HepG2 (cell line): ENCODE measurements around the gene TGM3.

Experiments used
- CEBPB ChIP-seq: IDR thresholded peaks from 2 replicates; pipeline ENCODE4 v1.6.1; 2011; ENCODE audit warnings: low read depth, low read length, improper control_type of control experiment, borderline replicate concordance
- EZH2 ChIP-seq: conservative IDR thresholded peaks from 2 replicates; pipeline ENCODE4 v1.6.1; 2012; ENCODE audit warnings: mild to moderate bottlenecking, low read depth, low read length, moderate library complexity
- KMT2A ChIP-seq: sonication (generic); formaldehyde crosslinking; IDR thresholded peaks from 2 replicates; pipeline ENCODE4 v1.4.0; 2020; ENCODE audit warnings: missing genetic modification reagents
- NFE2L1 ChIP-seq: sonication (generic); formaldehyde crosslinking; IDR thresholded peaks from 2 replicates; pipeline ENCODE4 v1.4.0; 2020; ENCODE audit warnings: missing genetic modification reagents, mild to moderate bottlenecking, borderline replicate concordance
- TF ChIP-seq, protein P1 (sequence below): sonication (generic); formaldehyde crosslinking; IDR thresholded peaks from 2 replicates; pipeline ENCODE4 v1.5.0; 2020; ENCODE audit warnings: missing genetic modification reagents, mild to moderate bottlenecking, borderline replicate concordance
- TF ChIP-seq, protein P2 (sequence below), 2 experiments: IDR thresholded peaks; 2 replicates each; pipeline ENCODE4 v1.6.1; 2011 to 2012; ENCODE audit warnings: low read length in 2 of 2, borderline replicate concordance in 1 of 2, low read depth in 1 of 2, mild to moderate bottlenecking in 1 of 2, moderate library complexity in 1 of 2

DNA sequence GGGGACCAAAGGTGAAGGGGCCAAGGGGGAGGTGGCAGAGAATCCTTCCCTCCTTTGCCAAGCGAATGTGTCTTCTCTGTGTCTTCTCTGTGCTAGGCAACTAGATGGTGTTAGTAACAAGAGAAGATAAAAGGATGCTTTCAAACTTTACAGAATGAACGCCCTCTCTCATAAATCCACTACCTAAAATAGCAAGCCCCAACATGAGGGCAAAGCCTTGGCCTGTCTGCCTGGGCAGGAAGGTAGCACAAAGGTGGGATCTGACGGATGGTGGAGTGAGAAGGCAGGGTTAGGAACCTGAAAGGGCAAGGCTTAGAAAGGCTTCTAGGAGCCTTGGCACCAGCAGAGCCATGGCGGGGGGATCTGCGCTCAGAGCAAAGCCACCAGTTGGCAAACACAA, 13.6 kb upstream of the TGM3 start:
- TF ChIP-seq KMT2A (CRISPR knock-in tag): no peak
- TF ChIP-seq, protein P1, sequence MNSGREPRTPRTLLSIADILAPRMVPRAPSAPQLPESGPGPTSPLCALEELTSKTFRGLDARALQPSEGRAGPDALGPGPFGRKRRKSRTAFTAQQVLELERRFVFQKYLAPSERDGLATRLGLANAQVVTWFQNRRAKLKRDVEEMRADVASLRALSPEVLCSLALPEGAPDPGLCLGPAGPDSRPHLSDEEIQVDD (CRISPR knock-in tag): no peak
- no peak for TF ChIP-seq NFE2L1
- TF ChIP-seq, protein P2, sequence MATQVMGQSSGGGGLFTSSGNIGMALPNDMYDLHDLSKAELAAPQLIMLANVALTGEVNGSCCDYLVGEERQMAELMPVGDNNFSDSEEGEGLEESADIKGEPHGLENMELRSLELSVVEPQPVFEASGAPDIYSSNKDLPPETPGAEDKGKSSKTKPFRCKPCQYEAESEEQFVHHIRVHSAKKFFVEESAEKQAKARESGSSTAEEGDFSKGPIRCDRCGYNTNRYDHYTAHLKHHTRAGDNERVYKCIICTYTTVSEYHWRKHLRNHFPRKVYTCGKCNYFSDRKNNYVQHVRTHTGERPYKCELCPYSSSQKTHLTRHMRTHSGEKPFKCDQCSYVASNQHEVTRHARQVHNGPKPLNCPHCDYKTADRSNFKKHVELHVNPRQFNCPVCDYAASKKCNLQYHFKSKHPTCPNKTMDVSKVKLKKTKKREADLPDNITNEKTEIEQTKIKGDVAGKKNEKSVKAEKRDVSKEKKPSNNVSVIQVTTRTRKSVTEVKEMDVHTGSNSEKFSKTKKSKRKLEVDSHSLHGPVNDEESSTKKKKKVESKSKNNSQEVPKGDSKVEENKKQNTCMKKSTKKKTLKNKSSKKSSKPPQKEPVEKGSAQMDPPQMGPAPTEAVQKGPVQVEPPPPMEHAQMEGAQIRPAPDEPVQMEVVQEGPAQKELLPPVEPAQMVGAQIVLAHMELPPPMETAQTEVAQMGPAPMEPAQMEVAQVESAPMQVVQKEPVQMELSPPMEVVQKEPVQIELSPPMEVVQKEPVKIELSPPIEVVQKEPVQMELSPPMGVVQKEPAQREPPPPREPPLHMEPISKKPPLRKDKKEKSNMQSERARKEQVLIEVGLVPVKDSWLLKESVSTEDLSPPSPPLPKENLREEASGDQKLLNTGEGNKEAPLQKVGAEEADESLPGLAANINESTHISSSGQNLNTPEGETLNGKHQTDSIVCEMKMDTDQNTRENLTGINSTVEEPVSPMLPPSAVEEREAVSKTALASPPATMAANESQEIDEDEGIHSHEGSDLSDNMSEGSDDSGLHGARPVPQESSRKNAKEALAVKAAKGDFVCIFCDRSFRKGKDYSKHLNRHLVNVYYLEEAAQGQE (IDR thresholded peaks at IDR 0.05; ENCODE audit: borderline replicate concordance in 1 of 2, low read depth in 1 of 2, low read length in 2 of 2): no peak
- no peak for TF ChIP-seq EZH2
- no peak for TF ChIP-seq CEBPB
